K562 (cell line): ENCODE results near the gene EML2. TPM values are rescaled to one million over a fixed set of nuclear protein-coding genes. Genes with fewer than 3 reads are reported as not detected.

Experiments used
- ELF2 ChIP-seq: fragments of 250-450 bp; sonication (Bioruptor Pico); IDR thresholded peaks from 2 replicates; pipeline ENCODE4 v1.5.0; 2021; ENCODE audit warnings: mild to moderate bottlenecking
- HLTF ChIP-seq: fragments of 450-650 bp; IDR thresholded peaks from 2 replicates; pipeline ENCODE4 v1.6.1; 2016
- NFIC ChIP-seq: fragments of 450-650 bp; IDR thresholded peaks from 2 replicates; pipeline ENCODE4 v1.6.1; 2017; ENCODE audit warnings: mild to moderate bottlenecking, inconsistent platforms
- PHF8 ChIP-seq: fragments of 200-600 bp; sonication (generic); IDR thresholded peaks from 2 replicates; pipeline ENCODE4 v1.6.1; 2012; ENCODE audit warnings: mixed run types, mild to moderate bottlenecking, inconsistent platforms, low read length, moderate library complexity, borderline replicate concordance
- RNF2 ChIP-seq: sonication (generic); IDR thresholded peaks from 2 replicates; pipeline ENCODE4 v1.6.1; 2016
- RUNX1 ChIP-seq: sonication (generic); IDR thresholded peaks from 2 replicates; pipeline ENCODE4 v1.6.1; 2016; ENCODE audit warnings: antibody characterized with exemption, low read depth
- SPI1 ChIP-seq: IDR thresholded peaks from 2 replicates; pipeline ENCODE4 v1.6.1; 2011; ENCODE audit warnings: low read depth, low read length, control low read depth, borderline replicate concordance
- ZNF143 ChIP-seq: sonication (generic); formaldehyde crosslinking; IDR thresholded peaks from 2 replicates; pipeline ENCODE4 v1.9.0; 2022; ENCODE audit warnings: mild to moderate bottlenecking, missing genetic modification reagents
- ZNF592 ChIP-seq: fragments of 450-650 bp; IDR thresholded peaks from 2 replicates; pipeline ENCODE4 v1.6.1; 2017; ENCODE audit warnings: antibody characterized with exemption, mild to moderate bottlenecking
- polyA plus RNA-seq, 8 experiments: library from polyadenylated mRNA; depleted of rRNA in 4 of 8; stranded (reverse) in 5 of 8; unstranded in 3 of 8; fragments of >200 nt; fragmentation: Nextera tagmentation in 2 of 8; fragmentation: Illumina TruSeq in 1 of 8; extraction: Ambion mirVana in 2 of 8; extraction: Trizol in 1 of 8; gene quantifications; 2 replicates each; pipeline versions ENCODE4 v1.2.1 to v1.2.3, GENCODE V29; 2011 to 2014; ENCODE audit warnings: inconsistent platforms in 1 of 8, missing spikeins in 1 of 8
- total RNA-seq, 7 experiments: library from RNA; depleted of rRNA in 6 of 7; stranded (reverse); fragments of >200 nt in 6 of 7; fragmentation: Illumina TruSeq in 2 of 7; extraction: Trizol in 2 of 7; gene quantifications; 2 replicates each; pipeline versions ENCODE4 v1.2.1 to v1.2.3, GENCODE V29; 2011 to 2021; ENCODE audit warnings: low replicate concordance in 1 of 7
- TF ChIP-seq, protein P1 (sequence below), 2 experiments: fragments of 450-650 bp in 1 of 2; sonication (generic) in 1 of 2; formaldehyde crosslinking in 1 of 2; IDR thresholded peaks; 2 replicates each; pipeline versions ENCODE4 v1.7.1 to v1.9.0; 2016 to 2022; ENCODE audit warnings: inconsistent platforms in 1 of 2, mild to moderate bottlenecking in 1 of 2, missing genetic modification reagents in 1 of 2
- TF ChIP-seq, protein P2 (sequence below): fragments of 250-450 bp; sonication (Bioruptor Pico); IDR thresholded peaks from 2 replicates; pipeline ENCODE4 v1.5.0; 2022; ENCODE audit warnings: mild to moderate bottlenecking

EML2 gene
- total and polyA plus RNA-seq, 9 of the 15 experiments (the other 6 are each of a cell fraction or from before 2014, with no cell fraction given) = 2.6 to 69.6 (median 24.8) TPM

GRCh38 chr19:45641274-45642105 is 2.3 kb upstream of the EML2 start (continued):
- TF ChIP-seq ZNF592 = peak; percentile 7; the same call in 1 of the 2 replicates
- 0 out of 2 replicates have a peak, but pooled peaks have one; percentile 7 for TF ChIP-seq ZNF143
- 0 out of 2 replicates have a peak, but pooled peaks have one; percentile 16 for TF ChIP-seq RUNX1
- TF ChIP-seq, protein P1, sequence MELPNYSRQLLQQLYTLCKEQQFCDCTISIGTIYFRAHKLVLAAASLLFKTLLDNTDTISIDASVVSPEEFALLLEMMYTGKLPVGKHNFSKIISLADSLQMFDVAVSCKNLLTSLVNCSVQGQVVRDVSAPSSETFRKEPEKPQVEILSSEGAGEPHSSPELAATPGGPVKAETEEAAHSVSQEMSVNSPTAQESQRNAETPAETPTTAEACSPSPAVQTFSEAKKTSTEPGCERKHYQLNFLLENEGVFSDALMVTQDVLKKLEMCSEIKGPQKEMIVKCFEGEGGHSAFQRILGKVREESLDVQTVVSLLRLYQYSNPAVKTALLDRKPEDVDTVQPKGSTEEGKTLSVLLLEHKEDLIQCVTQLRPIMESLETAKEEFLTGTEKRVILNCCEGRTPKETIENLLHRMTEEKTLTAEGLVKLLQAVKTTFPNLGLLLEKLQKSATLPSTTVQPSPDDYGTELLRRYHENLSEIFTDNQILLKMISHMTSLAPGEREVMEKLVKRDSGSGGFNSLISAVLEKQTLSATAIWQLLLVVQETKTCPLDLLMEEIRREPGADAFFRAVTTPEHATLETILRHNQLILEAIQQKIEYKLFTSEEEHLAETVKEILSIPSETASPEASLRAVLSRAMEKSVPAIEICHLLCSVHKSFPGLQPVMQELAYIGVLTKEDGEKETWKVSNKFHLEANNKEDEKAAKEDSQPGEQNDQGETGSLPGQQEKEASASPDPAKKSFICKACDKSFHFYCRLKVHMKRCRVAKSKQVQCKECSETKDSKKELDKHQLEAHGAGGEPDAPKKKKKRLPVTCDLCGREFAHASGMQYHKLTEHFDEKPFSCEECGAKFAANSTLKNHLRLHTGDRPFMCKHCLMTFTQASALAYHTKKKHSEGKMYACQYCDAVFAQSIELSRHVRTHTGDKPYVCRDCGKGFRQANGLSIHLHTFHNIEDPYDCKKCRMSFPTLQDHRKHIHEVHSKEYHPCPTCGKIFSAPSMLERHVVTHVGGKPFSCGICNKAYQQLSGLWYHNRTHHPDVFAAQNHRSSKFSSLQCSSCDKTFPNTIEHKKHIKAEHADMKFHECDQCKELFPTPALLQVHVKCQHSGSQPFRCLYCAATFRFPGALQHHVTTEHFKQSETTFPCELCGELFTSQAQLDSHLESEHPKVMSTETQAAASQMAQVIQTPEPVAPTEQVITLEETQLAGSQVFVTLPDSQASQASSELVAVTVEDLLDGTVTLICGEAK (IDR thresholded peaks at IDR 0.05) = peak; percentile 65
- TF ChIP-seq, protein P1 (CRISPR knock-in tag; IDR thresholded peaks at IDR 0.05) = no peak
- TF ChIP-seq, protein P2, sequence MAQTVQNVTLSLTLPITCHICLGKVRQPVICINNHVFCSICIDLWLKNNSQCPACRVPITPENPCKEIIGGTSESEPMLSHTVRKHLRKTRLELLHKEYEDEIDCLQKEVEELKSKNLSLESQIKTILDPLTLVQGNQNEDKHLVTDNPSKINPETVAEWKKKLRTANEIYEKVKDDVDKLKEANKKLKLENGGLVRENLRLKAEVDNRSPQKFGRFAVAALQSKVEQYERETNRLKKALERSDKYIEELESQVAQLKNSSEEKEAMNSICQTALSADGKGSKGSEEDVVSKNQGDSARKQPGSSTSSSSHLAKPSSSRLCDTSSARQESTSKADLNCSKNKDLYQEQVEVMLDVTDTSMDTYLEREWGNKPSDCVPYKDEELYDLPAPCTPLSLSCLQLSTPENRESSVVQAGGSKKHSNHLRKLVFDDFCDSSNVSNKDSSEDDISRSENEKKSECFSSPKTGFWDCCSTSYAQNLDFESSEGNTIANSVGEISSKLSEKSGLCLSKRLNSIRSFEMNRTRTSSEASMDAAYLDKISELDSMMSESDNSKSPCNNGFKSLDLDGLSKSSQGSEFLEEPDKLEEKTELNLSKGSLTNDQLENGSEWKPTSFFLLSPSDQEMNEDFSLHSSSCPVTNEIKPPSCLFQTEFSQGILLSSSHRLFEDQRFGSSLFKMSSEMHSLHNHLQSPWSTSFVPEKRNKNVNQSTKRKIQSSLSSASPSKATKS (CRISPR knock-in tag) = no peak
- peak; percentile 25; the same call in 1 of the 2 replicates for TF ChIP-seq PHF8
- 0 out of 2 replicates have a peak, but pooled peaks have one; percentile 37 for TF ChIP-seq RNF2
- peak; percentile 29 for TF ChIP-seq NFIC
- no peak for TF ChIP-seq ELF2 (CRISPR knock-in tag)
- TF ChIP-seq SPI1 = peak; percentile 90
- TF ChIP-seq HLTF = no peak
